SHP77 (cell line): ENCODE data around the gene COQ2.
A peak's percentile ranks its signal among the peaks of the same experiment; 100 is the strongest.
"Not testable (repeated sequence)": the region's sequence is repeated elsewhere in the genome, so short reads cannot be mapped to it uniquely, and the experiment has no call there.

Experiments used
- DNase-seq, 2 experiments: peaks; one replicate each; lab custom pipeline; 2025; lab: John Stamatoyannopoulos, UW

COQ2 gene

DNA sequence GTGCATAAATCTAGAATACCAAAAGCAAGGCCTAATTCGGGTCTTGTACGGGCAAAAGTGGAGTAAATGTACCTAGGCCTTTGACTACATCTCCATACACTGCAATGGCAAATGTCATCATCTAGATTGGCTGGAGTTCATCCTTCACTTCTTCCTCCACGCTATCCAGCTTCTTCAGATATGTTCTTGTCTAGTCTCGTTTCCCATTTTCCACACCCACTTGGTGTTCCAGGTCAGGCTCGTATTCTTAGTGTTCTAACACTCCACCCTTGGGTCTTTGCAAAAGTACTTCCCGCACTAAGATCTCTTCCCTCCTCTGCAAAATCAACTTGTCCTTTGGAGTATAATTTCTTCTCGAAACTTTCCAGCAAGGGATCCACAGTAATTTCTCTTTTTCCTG is 1.4 kb downstream of the COQ2 start:
- DNase-seq: no peak

DNA sequence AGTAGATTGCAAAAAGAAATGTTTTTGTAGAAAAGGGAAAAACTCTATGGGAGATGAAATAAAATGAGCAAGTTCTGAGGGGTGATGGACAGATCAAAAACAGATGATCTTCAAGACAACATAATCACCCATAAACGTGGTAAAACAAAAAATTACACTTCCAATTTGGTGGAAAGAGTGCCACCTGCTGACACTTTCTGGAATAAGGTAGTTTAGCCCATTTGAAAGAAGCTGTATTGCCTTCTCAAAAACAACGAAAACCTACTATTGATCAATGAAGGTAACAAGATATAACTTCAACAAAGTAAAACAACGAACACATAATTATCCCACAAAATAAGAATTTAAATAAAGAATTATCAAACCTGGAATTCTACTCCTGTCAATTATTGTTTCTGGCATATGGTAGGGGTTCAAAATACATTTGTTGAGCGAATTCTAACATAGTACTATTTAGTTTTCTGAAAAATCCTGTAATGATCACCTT is 2.5 kb downstream of the COQ2 start:
- DNase-seq: peak; percentile 6 to 20

DNA sequence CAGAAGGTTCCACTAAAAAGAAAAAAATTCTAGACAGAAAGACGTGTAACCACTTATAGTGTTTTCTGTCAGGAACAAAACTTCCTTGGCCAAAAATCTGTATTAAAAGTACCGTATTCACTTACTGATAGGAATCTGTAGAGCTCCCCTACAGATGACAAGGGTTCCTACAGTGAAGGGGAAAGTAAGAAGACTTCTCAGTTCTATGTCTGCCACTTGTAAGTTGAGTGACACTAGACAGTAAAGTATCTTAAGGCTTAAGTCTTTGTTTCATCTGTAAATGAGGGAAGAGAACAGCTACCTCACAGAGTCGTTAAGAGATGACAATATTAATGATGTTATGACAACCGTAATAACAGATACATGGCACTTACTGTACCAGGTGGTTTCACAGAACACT is 3.3 kb downstream of the COQ2 start:
- DNase-seq: no peak

DNA sequence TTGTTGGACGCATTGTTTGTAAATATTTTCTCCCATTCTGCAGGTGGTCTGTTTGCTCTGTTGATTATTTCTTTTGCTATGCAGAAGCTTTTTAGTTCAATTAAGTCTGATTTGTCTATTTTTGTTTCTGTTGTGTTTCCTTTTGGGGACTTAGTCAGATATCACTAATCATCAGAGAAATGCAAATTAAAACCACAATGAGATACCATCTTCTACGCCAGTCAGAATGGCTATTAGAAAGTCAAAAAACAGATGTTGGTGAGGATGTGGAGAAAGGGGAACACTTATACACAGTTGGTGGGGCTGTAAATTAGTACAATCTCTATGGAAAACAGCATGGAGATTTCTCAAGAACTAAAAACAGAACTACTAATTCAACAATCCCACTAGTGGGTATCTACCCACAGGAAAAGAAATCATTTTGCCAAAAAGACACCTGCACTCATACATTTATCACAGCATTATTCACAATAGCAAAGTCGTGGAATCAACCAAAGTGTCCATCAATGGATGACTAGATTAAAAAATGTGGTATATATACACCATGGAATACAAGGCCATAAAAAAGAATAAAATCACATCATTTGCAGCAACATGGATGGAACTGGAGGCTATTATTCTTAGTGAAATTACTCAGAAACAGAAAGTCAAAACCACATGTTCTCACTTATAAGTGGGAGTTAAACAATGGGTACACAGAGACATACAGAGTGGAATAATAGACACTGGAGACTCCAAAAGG is 8.1 kb downstream of the COQ2 start:
- no peak for DNase-seq

DNA sequence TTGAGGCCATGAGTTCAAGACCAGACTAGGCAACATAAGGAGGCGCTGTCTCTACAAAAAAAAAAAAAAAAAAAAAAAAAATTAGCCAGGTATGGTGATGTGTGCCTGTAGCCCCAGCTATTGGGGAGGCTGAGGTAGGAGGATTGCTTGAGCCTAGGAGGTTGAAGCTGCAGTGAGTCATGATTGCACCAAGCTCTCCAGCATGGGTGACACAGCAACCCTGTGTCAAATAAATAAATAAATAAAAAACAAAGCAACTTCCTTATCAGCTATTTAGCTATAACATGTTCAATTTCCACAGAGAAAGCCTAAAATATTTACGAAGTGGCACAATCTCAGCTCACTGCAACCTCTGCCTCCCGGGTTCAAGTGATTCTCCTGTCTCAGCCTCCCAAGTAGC is 10.7 kb downstream of the COQ2 start:
- not testable (repeated sequence) for DNase-seq

DNA sequence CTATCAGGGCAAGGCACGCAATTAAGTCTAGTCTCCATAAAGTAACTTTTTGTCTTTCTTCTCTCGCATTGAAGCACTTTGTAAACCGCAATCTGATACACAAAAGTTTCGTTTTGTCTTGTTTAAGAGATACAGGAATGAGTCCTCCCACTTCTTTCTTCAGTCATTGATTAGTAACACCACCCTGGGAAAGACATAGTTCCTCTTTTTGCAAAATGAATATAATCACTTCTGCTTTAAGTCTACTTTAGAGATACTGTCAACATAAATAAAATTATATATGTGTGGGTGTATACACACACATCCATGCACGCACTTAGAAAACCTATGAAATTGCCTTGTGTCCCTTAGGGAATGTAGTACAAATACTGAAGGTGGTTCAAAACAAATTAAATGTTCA is 11.7 kb downstream of the COQ2 start:
- DNase-seq: no peak

DNA sequence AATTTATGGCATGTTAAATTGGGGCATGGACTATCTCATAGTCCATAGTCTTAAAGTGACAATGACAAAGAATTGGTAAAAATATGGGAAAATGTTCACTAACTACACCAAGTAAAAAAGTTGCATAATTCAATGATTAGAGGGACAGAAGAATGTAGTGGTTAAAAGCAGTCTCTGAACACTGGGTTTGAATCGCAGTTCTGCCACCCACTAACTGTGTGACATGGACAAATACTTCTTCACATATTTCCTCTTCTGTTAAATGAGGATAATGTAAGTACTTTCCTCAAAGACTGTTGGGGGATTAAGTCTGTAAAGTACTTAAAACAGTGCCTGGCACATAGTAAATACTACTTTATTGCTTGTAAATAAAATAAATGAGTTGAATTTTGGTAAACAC is 15.3 kb downstream of the COQ2 start:
- DNase-seq: no peak

DNA sequence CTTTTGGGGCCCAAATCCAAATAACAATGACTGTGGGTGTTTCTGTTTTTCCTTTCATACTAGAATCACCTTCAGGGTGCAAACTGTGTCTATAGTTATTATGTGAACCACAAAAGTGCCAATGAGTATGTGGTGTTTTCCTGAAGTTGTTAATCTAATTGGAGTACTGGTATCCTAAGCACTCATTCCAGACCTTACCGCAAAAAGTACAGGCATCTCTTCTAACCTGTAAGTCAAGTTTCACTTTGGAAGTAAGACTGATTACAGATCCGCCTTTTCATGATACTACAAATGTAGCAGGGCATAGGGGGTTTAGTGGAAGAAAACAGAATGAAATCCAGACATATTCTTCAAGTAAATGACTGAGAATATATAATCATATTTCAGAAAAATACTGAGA is 16.1 kb downstream of the COQ2 start:
- DNase-seq: no peak

DNA sequence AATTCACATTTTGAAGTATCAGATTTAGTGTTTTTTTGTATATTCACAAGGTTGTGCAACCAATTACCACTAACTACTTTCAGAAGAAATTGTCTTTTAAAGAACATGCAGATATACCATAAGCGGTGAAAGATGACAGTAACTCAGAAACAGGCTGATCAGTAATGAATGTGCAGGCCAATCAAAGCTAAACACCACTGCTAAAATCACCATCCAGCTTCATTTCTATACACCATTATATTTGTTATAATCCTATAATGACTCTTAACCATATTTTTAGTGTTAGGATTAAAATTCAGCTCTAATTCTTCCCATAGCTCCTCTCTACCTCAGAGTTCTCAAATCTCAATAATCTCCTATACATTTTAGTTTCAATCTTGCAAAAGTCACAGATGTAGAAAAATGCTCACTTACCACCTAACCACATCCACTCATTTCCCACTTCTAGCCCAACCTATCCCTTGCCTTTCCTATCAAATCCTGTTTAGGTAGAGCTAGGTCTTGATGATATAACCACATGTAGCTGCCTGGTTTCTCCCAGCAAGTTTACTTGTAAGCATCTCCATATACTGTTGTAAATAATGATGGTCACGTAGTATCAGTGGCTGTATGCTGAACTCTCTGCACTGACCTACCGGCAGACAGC is 16.6 kb downstream of the COQ2 start:
- no peak for DNase-seq

DNA sequence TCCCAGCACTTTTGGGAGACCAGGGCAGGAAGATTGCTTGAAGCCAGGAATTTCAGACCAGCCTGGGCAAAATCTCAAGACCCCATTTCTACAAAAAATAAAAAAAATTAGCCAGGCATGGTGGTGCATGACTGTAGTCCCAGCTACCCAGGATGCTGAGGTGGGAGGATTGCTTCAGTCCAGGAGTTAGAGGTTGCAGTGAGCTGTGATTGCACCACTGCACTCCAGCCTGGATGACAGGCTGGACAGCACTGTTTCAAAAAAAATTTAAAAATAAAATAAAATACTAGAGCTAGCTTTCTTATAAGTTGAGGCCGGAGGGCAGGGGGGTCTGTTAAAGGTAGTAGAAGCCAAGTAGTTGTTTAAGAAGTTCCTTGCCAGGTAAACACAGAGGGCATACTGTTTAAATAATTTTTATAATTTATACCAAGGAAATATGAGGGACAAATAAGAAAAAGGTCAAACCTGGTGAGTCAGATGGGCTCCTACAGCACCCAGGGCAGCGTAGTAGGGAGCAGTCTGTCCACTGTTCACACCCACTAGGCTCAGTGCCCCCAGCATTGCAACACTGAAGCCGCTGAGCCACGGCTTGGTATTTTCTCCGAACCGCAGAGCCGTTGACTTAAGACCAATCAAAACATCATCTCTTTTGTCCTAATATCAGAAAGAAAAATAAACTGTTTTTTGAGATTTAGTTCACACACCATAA is 17.3 kb downstream of the COQ2 start:
- no peak for DNase-seq

DNA sequence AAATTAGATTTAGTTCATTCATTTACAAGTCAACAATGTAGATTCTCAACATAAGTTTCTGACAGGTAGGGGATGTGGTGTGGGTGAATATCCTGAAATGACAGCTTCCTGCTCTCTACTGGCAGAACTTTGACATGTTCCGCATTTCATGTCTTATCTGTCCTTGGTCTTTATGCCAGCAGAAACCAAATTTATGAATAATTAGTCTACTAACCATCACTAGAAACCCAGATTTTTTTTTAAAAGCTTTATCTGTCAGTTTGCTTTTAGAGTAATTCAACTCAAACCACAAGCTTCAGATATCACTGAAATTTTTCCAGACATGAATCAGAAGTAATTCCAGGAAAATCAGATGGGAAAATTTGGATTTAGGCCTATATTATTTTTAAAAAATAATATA is 17.9 kb downstream of the COQ2 start:
- no peak for DNase-seq

DNA sequence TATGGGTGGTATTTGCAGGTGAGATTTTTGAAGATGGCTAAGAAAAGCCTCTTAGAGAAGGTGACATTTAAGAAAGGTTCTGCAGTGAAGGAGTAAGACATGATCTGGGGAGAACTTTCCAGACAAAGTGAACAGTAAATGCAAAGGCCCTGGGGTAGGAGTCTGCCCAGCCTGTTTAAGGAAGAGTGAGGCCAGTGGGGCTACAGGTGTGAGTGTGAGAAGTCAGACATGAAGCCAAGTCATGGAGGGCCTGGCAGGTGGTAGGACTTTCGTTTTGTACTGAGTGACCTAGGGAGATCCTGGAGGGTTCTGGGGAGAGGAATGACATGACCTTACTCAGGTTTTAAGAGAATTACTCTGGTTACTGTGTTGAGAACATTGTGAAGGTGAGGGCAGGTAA is 21.5 kb downstream of the COQ2 start:
- DNase-seq: no peak

DNA sequence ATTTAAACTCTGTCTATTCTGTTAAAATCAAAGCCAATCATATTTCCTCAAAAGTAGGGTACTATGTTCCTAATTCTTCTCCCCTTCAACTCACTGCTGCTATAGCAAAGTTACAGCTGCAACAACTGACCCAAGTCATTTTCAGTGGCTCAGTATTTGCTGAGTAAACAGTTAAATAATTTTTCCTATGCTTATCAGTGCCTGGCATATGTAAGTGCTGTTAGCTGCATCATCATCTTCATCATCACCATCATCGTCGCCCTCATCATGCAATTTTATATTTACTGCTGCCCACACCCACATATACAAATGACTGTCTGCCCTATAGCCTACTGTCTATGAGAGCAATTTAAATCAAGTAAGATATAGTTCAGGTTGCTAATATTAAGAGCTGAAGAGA is 21.9 kb downstream of the COQ2 start:
- DNase-seq: no peak

DNA sequence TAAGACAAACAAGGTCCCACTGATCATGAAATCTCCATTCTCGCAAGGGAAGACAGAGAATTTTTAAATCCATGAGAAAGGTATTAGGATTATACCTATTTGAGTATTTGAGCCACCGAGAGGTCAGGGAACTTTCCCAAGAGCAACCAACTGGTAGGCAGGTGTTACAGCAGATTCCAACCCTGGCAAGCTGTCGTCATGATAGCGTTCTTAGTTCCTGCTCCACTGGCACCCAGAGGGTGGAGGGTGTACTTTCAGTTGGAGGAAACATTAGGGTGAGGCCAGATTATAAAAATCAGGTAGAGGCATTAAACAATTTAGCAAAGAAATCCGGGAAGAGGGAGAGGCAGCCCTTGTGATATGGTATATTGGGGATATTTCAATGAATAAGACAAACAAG is 23.3 kb downstream of the COQ2 start:
- DNase-seq: no peak

DNA sequence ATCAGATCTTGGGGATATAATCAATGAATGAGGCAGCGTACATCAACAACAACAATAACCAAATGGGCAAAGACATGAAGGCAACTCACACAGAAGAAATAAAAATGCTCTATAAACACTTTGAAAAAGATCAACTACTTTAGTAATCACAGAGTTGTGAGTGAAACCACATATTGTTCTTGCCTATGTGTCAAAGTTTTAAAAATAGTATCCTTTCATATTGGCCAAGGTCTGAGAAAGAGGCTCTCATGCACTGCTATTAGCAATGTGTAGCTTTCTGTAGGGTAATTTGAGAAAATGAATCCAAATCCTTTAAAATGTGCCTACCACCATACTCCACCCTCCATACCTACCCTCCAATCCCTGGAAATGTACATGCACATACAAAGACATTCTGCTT is 25.0 kb downstream of the COQ2 start:
- no peak for DNase-seq

DNA sequence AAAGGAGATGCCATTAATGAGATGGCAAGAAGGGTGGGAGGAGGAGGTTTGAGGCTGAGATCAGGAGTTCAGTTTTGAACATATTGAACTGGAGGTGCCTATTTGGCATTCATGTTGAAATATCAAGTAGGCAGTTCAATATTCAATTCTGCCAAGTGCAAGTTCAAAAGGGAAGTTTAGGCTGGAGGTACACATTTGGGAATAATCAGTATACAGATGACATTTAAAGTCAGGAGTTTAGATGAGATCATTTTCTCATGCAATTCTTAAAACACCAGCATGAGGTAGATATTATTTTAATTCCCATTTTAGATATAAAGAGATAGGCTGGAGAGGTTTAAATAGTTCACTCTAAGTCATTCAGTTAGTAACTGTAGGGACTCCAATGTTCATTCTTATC is 26.1 kb downstream of the COQ2 start:
- DNase-seq: no peak

DNA sequence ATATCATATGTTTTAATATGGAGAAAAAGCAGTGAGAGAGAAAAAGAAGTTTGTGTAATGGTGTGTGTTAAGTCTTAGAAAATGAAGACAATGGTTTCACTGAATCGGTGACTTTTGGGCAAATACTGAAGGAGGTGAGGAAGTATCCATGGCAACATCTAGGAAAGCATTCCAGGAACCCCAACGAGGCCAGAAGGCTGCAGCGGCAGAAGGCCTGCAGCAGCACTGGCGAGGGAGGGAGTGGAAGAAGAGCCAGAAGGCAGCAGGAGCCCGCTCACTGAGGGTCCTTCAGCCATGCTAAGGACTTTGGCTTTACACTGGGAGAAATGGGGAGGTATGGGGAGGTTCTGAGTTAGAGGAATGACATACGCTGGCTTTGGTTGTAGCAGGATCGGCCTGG is 26.8 kb downstream of the COQ2 start:
- DNase-seq: no peak

DNA sequence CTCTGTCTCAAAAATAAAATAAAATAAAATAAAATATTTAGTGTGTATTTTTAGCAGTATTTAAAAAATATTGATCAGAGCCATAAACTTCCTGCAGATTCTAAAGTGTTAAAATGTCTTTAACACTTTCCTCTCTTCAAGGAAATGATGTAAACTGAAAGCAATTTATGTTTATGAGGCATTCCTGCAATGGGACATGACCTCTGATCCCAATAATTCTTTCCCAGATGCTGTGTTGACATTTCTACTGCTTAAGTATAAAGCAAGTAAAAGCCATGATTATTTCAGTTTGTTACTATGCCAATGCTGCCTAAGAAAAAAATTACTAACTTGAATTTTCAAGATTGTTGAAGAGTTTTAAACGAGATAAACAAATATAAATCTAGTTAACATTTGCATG is 29.0 kb downstream of the COQ2 start:
- DNase-seq: no peak

DNA sequence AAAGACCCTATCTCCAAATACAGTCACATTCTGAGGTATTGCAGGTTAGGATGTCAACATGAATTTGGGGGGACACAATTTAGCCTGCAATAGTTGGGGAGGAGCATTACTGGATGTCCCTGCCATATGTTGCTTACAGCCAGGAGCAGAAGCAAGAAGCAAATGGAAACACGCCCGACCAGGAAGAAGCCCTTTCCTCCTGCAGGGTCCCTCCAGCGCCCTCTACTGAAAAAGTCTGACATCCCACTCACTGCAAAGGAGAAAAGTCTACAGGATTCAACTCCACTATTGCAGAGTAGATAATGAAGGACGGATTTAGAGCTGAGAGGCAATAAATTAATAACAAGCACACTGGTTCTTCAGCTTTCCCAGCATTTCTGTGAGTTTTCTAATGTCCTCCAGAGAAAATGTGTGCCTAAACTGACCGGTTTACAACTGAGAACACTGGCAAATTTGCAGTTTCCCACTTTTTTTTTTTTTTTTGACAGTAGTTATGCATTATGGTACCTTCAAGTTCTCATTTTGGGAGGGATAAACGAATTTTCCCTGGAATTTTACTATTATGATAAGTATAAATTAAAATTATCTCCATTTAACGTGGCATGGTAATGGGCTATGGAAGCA is 31.7 kb downstream of the COQ2 start:
- DNase-seq: peak; percentile 57 to 73

DNA sequence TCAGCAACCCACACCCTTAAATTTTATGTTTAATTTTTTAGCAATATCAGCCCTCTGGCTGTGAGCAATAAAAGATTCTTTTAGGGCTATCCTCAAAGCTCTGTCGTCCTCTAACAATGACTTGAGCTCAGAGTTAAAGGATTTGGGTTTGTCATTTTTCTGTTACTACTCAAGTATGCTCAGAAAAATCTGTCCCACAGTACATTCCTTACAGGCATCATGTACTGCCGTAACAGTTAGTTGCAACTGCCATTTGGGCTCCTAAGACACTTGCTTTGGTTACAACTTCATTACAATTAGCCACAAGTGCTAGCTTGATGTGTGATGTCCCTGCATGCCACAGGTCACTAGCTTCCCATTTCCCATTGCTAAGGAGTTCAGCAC is 33.2 kb downstream of the COQ2 start:
- no peak for DNase-seq

DNA sequence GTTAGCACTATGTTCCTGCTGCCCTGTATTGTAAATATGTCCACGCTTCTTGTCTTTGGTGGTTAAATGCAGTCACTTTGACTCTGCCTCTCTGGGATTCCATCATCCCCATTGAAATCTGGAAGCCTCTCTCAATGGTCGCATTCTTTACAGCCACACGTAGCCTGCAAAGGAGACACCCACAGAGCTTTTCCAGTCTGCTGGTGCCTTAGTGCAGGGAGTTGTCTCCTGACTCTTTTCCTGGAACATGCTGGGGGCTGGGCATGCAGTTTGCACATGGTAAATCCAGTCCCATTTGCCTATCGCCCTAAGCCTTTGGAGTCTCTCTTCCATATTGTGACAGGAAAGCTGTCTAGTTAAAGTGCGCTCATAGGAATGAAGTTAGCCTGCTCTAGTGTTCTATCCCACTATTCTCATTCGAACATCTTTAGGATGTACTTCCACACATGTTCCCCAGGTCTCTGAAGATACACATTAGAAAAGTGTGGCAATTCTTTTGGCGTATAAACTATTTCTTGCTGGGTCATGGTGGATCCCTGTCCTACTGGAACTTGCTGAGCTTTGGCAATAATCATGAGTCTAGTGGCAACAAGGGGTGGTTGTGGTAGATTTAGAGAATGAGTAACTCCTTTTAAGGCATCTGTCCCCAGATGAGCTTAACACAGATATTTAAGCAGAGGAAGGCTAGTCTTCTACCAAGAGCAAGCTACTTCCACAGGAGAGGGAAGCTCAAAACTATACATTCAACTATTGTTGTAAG is 33.7 kb downstream of the COQ2 start:
- DNase-seq: no peak

DNA sequence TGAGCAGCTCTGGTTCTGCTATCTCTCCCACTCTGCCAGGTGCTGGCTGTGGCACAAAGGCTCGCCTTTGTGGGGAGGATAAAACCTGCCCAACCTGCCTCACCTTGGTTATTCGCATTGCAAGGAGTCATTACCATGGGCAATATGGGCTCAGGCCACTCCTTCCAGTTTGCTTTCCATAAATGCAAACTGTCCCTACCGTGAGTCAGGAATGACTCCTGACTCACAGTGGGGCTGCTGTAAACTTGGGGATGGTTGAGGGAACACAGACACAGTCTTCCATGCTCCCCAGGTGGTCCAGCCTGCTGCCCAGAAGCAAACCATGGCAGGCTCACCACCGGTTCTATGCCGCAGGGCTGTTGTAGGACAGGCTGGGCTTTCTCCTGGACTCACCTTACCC is 36.1 kb downstream of the COQ2 start:
- no peak for DNase-seq
